GM23338 (cell line): ENCODE measurements around the gene HARS2. TPM values are rescaled to one million over a fixed set of nuclear protein-coding genes. Genes with fewer than 3 reads are reported as not detected.

ENCODE experiments used
- ATAC-seq: fragments of 200-7000 bp; cut with Tn5 transposase; 3 replicates; pipeline ENCODE4 v1.9.1; 2020
- DNase-seq: peaks from one replicate; pipeline ENCODE4 v3.0.0-alpha.2; 2015; ENCODE audit warnings: low spot score
- H2AFZ ChIP-seq: fragments of 200-600 bp; sonication (generic); 2 replicates; pipeline ENCODE4 v1.8.0; 2016; ENCODE audit warnings: antibody characterized with exemption, mild to moderate bottlenecking, moderate library complexity
- H3F3A ChIP-seq: fragments of 200-600 bp; sonication (generic); replicated peaks from 2 replicates; pipeline ENCODE4 v1.8.0; 2017; ENCODE audit warnings: antibody characterized with exemption, mixed run types, low read depth
- H3K27ac ChIP-seq: fragments of 200-600 bp; sonication (generic); 2 replicates; pipeline ENCODE4 v1.6.1; 2016; ENCODE audit warnings: low read depth
- H3K27me3 ChIP-seq: fragments of 200-600 bp; sonication (generic); 2 replicates; pipeline ENCODE4 v1.8.0; 2016; ENCODE audit warnings: mild to moderate bottlenecking, mixed run types, moderate library complexity; ENCODE audit not compliant: insufficient read depth
- H3K36me3 ChIP-seq: fragments of 200-600 bp; sonication (generic); 2 replicates; pipeline ENCODE4 v1.8.0; 2016; ENCODE audit warnings: mild to moderate bottlenecking; ENCODE audit not compliant: insufficient read depth
- H3K4me1 ChIP-seq: fragments of 200-600 bp; sonication (generic); 2 replicates; pipeline ENCODE4 v1.8.0; 2016; ENCODE audit warnings: mild to moderate bottlenecking, moderate library complexity; ENCODE audit not compliant: insufficient read depth
- H3K4me2 ChIP-seq: fragments of 200-600 bp; sonication (generic); 2 replicates; pipeline ENCODE4 v1.7.1; 2017; ENCODE audit warnings: mixed run types
- H3K4me3 ChIP-seq: fragments of 200-600 bp; sonication (generic); 2 replicates; pipeline ENCODE4 v1.6.1; 2016; ENCODE audit warnings: mixed run types
- H3K79me2 ChIP-seq: fragments of 200-600 bp; sonication (generic); replicated peaks from 2 replicates; pipeline ENCODE4 v1.8.0; 2017; ENCODE audit warnings: mild to moderate bottlenecking; ENCODE audit not compliant: insufficient read depth
- H3K9me2 ChIP-seq: fragments of 200-600 bp; sonication (generic); 2 replicates; pipeline ENCODE4 v1.8.0; 2017; ENCODE audit not compliant: insufficient read depth
- H4K20me1 ChIP-seq: fragments of 200-600 bp; sonication (generic); replicated peaks from 2 replicates; pipeline ENCODE4 v1.8.0; 2017; ENCODE audit warnings: mild to moderate bottlenecking; ENCODE audit not compliant: insufficient read depth
- H3K27ac Mint-ChIP-seq: 2 replicates; pipeline ENCODE4 v1.8.0; 2020; ENCODE audit warnings: inconsistent platforms, mild to moderate bottlenecking, moderate library complexity, mixed read lengths
- H3K27me3 Mint-ChIP-seq: 3 replicates; pipeline ENCODE4 v1.8.0; 2022; ENCODE audit warnings: low read depth, mild to moderate bottlenecking, moderate library complexity, mixed read lengths, inconsistent platforms; ENCODE audit not compliant: insufficient read depth, poor library complexity
- H3K36me3 Mint-ChIP-seq: 3 replicates; pipeline ENCODE4 v1.8.0; 2021; ENCODE audit warnings: low read depth, mild to moderate bottlenecking, inconsistent platforms, moderate library complexity, mixed read lengths
- H3K4me1 Mint-ChIP-seq: 3 replicates; pipeline ENCODE4 v1.8.0; 2020; ENCODE audit warnings: mild to moderate bottlenecking, inconsistent platforms, mixed read lengths
- H3K4me3 Mint-ChIP-seq: 3 replicates; pipeline ENCODE4 v1.8.0; 2021; ENCODE audit warnings: moderate library complexity, mild to moderate bottlenecking, inconsistent platforms, mixed read lengths
- H3K9me3 Mint-ChIP-seq: 3 replicates; pipeline ENCODE4 v1.8.0; 2020; ENCODE audit warnings: moderate library complexity, mild to moderate bottlenecking, inconsistent platforms, mixed read lengths
- EZH2 ChIP-seq: fragments of 200-600 bp; sonication (generic); IDR thresholded peaks from one replicate; pipeline ENCODE4 v1.8.0; 2017; ENCODE audit warnings: antibody characterized with exemption, mild to moderate bottlenecking, low read depth; ENCODE audit not compliant: unreplicated experiment
- EZH2phosphoT487 ChIP-seq: fragments of 200-600 bp; sonication (generic); IDR thresholded peaks from one replicate; pipeline ENCODE4 v1.8.1; 2018; ENCODE audit warnings: antibody characterized with exemption; ENCODE audit not compliant: unreplicated experiment
- JUNB ChIP-seq: IDR thresholded peaks from one replicate; pipeline ENCODE4 v1.6.1; 2016; ENCODE audit warnings: antibody characterized with exemption; ENCODE audit not compliant: unreplicated experiment
- NANOG ChIP-seq: IDR thresholded peaks from 2 replicates; pipeline ENCODE4 v1.6.1; 2016; ENCODE audit warnings: antibody characterized with exemption, borderline replicate concordance
- POLR2AphosphoS5 ChIP-seq: IDR thresholded peaks from 2 replicates; pipeline ENCODE4 v1.6.1; 2016; ENCODE audit warnings: antibody characterized with exemption, low read depth
- REST ChIP-seq: IDR thresholded peaks from one replicate; pipeline ENCODE4 v1.6.1; 2018; ENCODE audit warnings: antibody characterized with exemption; ENCODE audit not compliant: unreplicated experiment
- STAT1 ChIP-seq: IDR thresholded peaks from one replicate; pipeline ENCODE4 v1.6.1; 2016; ENCODE audit warnings: antibody characterized with exemption; ENCODE audit not compliant: unreplicated experiment
- ZNF331 ChIP-seq: fragments of 250-450 bp; sonication (Bioruptor Pico); IDR thresholded peaks from 2 replicates; pipeline ENCODE4 v1.5.0; 2020; ENCODE audit warnings: low read depth, mild to moderate bottlenecking, moderate library complexity
- polyA plus RNA-seq: library from polyadenylated mRNA; unstranded; fragments of >200 nt; fragmentation: Nextera tagmentation; extraction: Ambion mirVana; gene quantifications from 2 replicates; pipeline ENCODE4 v1.2.1, GENCODE V29; 2016
- total RNA-seq: library from RNA; depleted of rRNA; stranded (reverse); fragments of >200 nt; shearing (Covaris generic); gene quantifications from 2 replicates; pipeline ENCODE4 v1.2.3, GENCODE V29; 2014
- TF ChIP-seq, protein P1 (sequence below), 2 experiments: fragments of 200-600 bp in 1 of 2; sonication (generic) in 1 of 2; conservative IDR thresholded peaks; 2 replicates each; pipeline versions ENCODE4 v1.5.1 to v1.6.1; 2016 to 2017; ENCODE audit warnings: antibody characterized with exemption in 2 of 2, low read depth in 2 of 2, mild to moderate bottlenecking in 2 of 2, moderate library complexity in 1 of 2
- TF ChIP-seq, protein P2 (sequence below): fragments of 250-450 bp; sonication (Bioruptor Pico); IDR thresholded peaks from 2 replicates; pipeline ENCODE4 v1.5.0; 2020; ENCODE audit warnings: mild to moderate bottlenecking, moderate library complexity

Gene HARS2
- total and polyA plus RNA-seq, 2 experiments from 2014 or later: 14.4 to 21.6 TPM

- TF ChIP-seq, protein P1, sequence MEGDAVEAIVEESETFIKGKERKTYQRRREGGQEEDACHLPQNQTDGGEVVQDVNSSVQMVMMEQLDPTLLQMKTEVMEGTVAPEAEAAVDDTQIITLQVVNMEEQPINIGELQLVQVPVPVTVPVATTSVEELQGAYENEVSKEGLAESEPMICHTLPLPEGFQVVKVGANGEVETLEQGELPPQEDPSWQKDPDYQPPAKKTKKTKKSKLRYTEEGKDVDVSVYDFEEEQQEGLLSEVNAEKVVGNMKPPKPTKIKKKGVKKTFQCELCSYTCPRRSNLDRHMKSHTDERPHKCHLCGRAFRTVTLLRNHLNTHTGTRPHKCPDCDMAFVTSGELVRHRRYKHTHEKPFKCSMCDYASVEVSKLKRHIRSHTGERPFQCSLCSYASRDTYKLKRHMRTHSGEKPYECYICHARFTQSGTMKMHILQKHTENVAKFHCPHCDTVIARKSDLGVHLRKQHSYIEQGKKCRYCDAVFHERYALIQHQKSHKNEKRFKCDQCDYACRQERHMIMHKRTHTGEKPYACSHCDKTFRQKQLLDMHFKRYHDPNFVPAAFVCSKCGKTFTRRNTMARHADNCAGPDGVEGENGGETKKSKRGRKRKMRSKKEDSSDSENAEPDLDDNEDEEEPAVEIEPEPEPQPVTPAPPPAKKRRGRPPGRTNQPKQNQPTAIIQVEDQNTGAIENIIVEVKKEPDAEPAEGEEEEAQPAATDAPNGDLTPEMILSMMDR (conservative IDR thresholded peaks at IDR 0.05; ENCODE audit: low read depth in 2 of 2): no peak
- TF ChIP-seq EZH2phosphoT487: no peak
- TF ChIP-seq NANOG: no peak
These were observed 19.8 kb downstream of the HARS2 start (continued) for GRCh38 chr5:140710899-140711552.

DNA sequence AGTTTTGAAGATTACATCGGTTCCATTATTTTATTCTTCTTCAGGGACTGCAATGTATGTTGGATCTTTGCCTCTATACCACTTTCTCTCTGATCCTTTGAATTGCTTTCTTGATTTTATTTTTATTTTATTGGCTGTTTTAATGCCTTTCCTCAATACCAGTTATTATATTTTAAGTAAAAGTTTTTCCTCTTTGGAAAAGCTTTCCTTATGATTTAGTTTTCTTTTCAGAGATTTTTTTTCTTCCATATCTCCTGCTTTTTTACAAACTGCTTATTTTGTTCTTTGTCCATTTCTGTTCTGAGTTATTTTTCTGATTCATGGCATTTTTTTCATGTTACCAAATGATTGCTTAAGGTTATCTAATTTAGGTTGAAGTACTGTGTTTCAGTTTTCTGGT is 20.5 kb downstream of the HARS2 start:
- peak overlapping the region; percentile 63 for H3K4me3 ChIP-seq
- H3K27ac Mint-ChIP-seq: no peak overlapping the region
- TF ChIP-seq STAT1 (no peak), REST (no peak), EZH2 (no peak), EZH2phosphoT487 (no peak), POLR2AphosphoS5 (no peak), ZNF331 (CRISPR knock-in tag) (no peak), JUNB (no peak)
- TF ChIP-seq, protein P1 (conservative IDR thresholded peaks at IDR 0.05; ENCODE audit: low read depth in 2 of 2): no peak
- TF ChIP-seq, protein P2, sequence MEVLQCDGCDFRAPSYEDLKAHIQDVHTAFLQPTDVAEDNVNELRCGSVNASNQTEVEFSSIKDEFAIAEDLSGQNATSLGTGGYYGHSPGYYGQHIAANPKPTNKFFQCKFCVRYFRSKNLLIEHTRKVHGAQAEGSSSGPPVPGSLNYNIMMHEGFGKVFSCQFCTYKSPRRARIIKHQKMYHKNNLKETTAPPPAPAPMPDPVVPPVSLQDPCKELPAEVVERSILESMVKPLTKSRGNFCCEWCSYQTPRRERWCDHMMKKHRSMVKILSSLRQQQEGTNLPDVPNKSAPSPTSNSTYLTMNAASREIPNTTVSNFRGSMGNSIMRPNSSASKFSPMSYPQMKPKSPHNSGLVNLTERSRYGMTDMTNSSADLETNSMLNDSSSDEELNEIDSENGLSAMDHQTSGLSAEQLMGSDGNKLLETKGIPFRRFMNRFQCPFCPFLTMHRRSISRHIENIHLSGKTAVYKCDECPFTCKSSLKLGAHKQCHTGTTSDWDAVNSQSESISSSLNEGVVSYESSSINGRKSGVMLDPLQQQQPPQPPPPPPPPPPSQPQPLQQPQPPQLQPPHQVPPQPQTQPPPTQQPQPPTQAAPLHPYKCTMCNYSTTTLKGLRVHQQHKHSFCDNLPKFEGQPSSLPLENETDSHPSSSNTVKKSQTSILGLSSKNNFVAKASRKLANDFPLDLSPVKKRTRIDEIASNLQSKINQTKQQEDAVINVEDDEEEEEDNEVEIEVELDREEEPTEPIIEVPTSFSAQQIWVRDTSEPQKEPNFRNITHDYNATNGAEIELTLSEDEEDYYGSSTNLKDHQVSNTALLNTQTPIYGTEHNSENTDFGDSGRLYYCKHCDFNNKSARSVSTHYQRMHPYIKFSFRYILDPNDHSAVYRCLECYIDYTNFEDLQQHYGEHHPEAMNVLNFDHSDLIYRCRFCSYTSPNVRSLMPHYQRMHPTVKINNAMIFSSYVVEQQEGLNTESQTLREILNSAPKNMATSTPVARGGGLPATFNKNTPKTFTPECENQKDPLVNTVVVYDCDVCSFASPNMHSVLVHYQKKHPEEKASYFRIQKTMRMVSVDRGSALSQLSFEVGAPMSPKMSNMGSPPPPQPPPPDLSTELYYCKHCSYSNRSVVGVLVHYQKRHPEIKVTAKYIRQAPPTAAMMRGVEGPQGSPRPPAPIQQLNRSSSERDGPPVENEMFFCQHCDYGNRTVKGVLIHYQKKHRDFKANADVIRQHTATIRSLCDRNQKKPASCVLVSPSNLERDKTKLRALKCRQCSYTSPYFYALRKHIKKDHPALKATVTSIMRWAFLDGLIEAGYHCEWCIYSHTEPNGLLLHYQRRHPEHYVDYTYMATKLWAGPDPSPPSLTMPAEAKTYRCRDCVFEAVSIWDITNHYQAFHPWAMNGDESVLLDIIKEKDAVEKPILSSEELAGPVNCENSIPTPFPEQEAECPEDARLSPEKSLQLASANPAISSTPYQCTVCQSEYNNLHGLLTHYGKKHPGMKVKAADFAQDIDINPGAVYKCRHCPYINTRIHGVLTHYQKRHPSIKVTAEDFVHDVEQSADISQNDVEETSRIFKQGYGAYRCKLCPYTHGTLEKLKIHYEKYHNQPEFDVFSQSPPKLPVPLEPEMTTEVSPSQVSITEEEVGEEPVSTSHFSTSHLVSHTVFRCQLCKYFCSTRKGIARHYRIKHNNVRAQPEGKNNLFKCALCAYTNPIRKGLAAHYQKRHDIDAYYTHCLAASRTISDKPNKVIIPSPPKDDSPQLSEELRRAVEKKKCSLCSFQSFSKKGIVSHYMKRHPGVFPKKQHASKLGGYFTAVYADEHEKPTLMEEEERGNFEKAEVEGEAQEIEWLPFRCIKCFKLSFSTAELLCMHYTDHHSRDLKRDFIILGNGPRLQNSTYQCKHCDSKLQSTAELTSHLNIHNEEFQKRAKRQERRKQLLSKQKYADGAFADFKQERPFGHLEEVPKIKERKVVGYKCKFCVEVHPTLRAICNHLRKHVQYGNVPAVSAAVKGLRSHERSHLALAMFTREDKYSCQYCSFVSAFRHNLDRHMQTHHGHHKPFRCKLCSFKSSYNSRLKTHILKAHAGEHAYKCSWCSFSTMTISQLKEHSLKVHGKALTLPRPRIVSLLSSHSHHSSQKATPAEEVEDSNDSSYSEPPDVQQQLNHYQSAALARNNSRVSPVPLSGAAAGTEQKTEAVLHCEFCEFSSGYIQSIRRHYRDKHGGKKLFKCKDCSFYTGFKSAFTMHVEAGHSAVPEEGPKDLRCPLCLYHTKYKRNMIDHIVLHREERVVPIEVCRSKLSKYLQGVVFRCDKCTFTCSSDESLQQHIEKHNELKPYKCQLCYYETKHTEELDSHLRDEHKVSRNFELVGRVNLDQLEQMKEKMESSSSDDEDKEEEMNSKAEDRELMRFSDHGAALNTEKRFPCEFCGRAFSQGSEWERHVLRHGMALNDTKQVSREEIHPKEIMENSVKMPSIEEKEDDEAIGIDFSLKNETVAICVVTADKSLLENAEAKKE (CRISPR knock-in tag): no peak

More for the DNA sequence above, 20.5 kb downstream of the HARS2 start:
- Histone ChIP-seq H3K27me3 (no peaks in the 10 kb centered on the region), H3K36me3 (peaks cover 3% of the 10 kb centered on the region; the same call in 1 of the 2 replicates), H2AFZ (no peak overlapping the region), H3F3A (0 out of 2 replicates have a peak, but pooled peaks cover 6% of the 10 kb centered on the region), H3K27ac (no peak overlapping the region), H3K4me1 (no peaks in the 10 kb centered on the region), H3K79me2 (no peaks in the 10 kb centered on the region), H4K20me1 (no peaks in the 10 kb centered on the region), H3K9me2 (no peaks in the 10 kb centered on the region), H3K4me2 (peak overlapping the region; percentile 78; the same call in 1 of the 2 replicates)
- H3K36me3 Mint-ChIP-seq: peaks cover 3% of the 10 kb centered on the region; the same call in 1 of the 3 replicates
- peak overlapping the region; percentile 88 for H3K4me3 Mint-ChIP-seq
- 0 out of 3 replicates have a peak, but pooled peaks cover 2% of the 10 kb centered on the region for H3K4me1 Mint-ChIP-seq
- DNase-seq: no peak
- H3K27me3 Mint-ChIP-seq: peaks cover 8% of the 10 kb centered on the region
- ATAC-seq: no peak
- no peaks in the 10 kb centered on the region; the same call in 2 of the 3 replicates for H3K9me3 Mint-ChIP-seq
